ENCODE data around the gene LZTR1.

GRCh38 chr22:21000987-21001600, 19.0 kb downstream of the LZTR1 start:
- no peak for TF ChIP-seq CTCF (IDR thresholded peaks at IDR 0.05)
- no peak for TF ChIP-seq POLR2A (IDR thresholded peaks at IDR 0.05; ENCODE audit: low read length)
- no peak for TF ChIP-seq RAD21 (conservative IDR thresholded peaks at IDR 0.05 in 1 of 2, IDR thresholded peaks at IDR 0.05 in 1 of 2)
- no peak for TF ChIP-seq RFX5 (IDR thresholded peaks at IDR 0.05)
- no peak for TF ChIP-seq ZNF302 (CRISPR knock-in tag; IDR thresholded peaks at IDR 0.05)
- TF ChIP-seq ATOH8 (CRISPR knock-in tag; IDR thresholded peaks at IDR 0.05; ENCODE audit: low read depth): no peak
- TF ChIP-seq REST (IDR thresholded peaks at IDR 0.05): no peak
- TF ChIP-seq MAX (IDR thresholded peaks at IDR 0.05): no peak
- TF ChIP-seq JUNB (IDR thresholded peaks at IDR 0.05): no peak
- no peak for TF ChIP-seq CEBPB (IDR thresholded peaks at IDR 0.05)
- TF ChIP-seq JUN (IDR thresholded peaks at IDR 0.05): no peak
- no peak for TF ChIP-seq PBX3 (IDR thresholded peaks at IDR 0.05)
- TF ChIP-seq RCOR1 (IDR thresholded peaks at IDR 0.05; ENCODE audit: low read depth, low read length): no peak
- TF ChIP-seq RNF2 (IDR thresholded peaks at IDR 0.05; ENCODE audit: borderline replicate concordance, low read depth): no peak

All from A549 (cell line).